GM12892 (cell line): ENCODE data around the gene HLA-B.

Experiments
- POLR2A ChIP-seq: IDR thresholded peaks from 2 replicates; pipeline ENCODE4 v1.6.1; 2011; ENCODE audit warnings: low read depth, low read length, control low read depth
- TAF1 ChIP-seq: IDR thresholded peaks from 2 replicates; pipeline ENCODE4 v1.6.1; 2011; ENCODE audit warnings: low read depth, mild to moderate bottlenecking, control low read depth, low read length, borderline replicate concordance

DNA sequence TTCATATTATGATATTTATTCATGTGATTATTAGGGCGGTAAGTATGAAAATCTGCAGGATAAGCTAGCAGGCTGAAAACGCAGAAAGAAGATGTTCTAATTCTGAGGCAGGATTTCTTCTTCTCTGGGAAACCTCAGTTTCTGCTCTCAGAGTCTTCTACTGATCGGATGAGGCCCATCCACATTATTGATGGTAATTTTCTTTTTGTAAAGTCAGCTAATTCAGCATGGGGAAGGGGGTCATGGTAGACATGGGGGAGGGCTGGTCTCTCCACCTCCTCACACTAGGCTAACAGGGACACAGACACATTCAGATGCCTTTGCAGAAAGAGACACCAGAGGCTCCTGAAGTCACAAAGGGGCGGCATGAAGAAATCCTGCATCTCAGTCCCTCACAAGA, 24.7 kb upstream of the HLA-B start:
- no peak for TF ChIP-seq POLR2A
- TF ChIP-seq TAF1: no peak
